GM12874 (cell line): ENCODE measurements around the gene CLEC4M.

ENCODE experiments used
- CTCF ChIP-seq: IDR thresholded peaks from 2 replicates; pipeline ENCODE4 v1.5.1; 2011; ENCODE audit warnings: low read depth, mild to moderate bottlenecking, control low read depth, low read length, moderate library complexity; ENCODE audit not compliant: insufficient read depth

CLEC4M gene

DNA sequence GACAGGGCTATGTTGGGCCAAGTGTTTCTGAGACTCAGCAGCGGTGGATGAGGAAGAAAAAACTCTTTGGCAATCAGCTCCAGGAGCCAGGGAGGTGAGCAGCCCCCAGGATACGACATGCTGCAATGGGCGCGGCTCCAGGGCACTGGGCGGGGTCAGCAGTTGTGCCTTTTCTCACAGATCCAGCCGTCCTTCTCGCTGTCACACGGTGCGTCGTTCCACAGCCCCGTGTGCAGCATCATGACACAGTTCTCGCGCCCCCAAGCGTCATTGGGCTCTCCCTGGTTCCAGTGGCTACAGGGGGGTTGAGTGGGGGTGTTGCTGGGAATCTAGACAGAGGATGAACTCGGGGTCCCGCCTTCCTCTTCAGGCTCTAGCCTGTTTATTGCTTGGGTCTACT is 33.8 kb upstream of the CLEC4M start:
- TF ChIP-seq CTCF: no peak

DNA sequence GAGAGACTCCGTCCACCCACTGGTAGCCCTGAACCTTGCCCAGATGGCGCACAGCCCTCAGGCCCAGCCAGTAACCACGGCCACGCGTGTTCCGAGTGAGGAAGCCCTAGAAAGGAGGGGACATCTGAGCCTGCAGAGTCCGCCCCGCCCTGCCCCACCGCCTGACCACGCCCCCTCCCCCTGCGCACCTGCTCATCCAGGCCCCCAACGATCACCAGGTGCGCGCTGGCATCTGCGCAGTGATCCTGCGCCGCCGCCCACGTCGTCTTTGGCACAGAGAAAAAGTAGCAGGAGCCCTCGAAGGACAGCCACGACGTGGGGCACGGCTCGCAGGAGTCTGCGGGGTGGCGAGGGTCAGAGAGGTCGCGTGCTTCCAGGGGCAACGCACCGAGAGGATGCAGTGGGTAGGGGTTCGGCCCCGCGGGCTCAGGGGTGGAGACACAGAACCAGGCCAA is 33.2 kb upstream of the CLEC4M start:
- no peak for TF ChIP-seq CTCF

- TF ChIP-seq CTCF: no peak
Observed at GRCh38 chr19:7730286-7731217, 32.5 kb upstream of the CLEC4M start.

GRCh38 chr19:7731218-7731595 is 31.8 kb upstream of the CLEC4M start:
- TF ChIP-seq CTCF: no peak

DNA sequence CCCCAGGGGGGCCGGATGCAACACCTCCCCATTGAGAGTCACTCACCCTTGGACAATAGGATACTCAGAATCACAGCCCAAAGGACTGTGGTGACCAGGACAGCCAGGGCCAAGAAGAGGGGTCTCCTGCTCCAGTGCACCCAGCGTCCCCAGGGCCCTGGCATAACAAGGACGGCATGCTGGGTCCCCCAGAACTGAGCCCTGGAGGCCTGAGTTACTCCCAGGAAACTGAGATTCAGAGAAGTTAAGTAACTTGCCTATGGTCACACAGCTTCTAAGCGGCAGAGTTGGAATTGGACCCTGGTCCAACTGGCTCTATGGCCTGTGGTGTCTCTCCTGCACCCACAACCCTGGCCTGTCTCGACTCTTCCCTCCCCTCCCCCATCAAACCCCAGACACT is 31.4 kb upstream of the CLEC4M start:
- TF ChIP-seq CTCF: no peak

- no peak for TF ChIP-seq CTCF
Observed at GRCh38 chr19:7732045-7732444, 31.0 kb upstream of the CLEC4M start, which contains the start of gene CLEC4G. CLEC4G (minus strand) TSS chr19:7732110; CDS start chr19:7732102, 8 bp downstream.

DNA sequence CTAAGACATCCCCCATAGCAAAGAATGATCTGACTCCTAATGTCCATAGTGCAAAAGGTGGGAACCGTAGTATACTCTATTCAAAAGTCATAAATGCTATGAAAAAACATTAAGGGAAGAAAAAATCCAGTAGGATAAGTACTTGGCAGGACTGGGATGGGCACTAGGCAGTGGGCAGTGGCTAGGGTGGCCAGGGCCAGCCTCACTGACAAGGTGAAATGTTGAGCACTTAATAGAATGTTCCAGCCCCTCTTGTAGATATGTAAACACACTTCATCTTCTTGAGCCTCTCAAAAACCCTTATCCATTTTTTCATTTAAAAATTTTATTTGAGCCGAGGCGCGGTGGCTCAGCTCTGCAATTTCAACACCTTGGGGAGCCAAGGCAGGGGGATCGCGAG is 29.7 kb upstream of the CLEC4M start:
- no peak for TF ChIP-seq CTCF
